Tibial artery (tissue), 4 donors: Measurements from ENCODE around the gene RNF183.

Source experiments
- DNase-seq, 2 donors: peaks; one replicate each; pipeline ENCODE4 v3.0.0-alpha.2; 2019
- H3K27ac ChIP-seq, 2 donors: fragments of 200-600 bp; sonication (generic) in 1 of 2; 1 replicate in 1 of 2; 2 replicates in 1 of 2; pipeline ENCODE4 v1.5.1; 2018 to 2019; ENCODE audit warnings: mild to moderate bottlenecking in 1 of 2
- H3K27me3 ChIP-seq, 2 donors: fragments of 200-600 bp; sonication (generic) in 1 of 2; one replicate each; pipeline versions ENCODE4 v1.5.1 to v1.6.0; 2016 to 2019
- H3K36me3 ChIP-seq, 3 donors: fragments of 200-600 bp; sonication (generic) in 2 of 3; one replicate each; pipeline ENCODE4 v1.5.1; 2016 to 2019; ENCODE audit warnings: mild to moderate bottlenecking in 2 of 3
- H3K4me1 ChIP-seq, 4 donors: fragments of 200-600 bp; sonication (generic) in 2 of 4; 1 replicate in 3 of 4; 2 replicates in 1 of 4; pipeline ENCODE4 v1.5.1; 2016 to 2019
- H3K4me3 ChIP-seq, 2 donors: fragments of 200-600 bp; sonication (generic) in 1 of 2; 1 replicate in 1 of 2; 2 replicates in 1 of 2; pipeline ENCODE4 v1.5.1; 2018 to 2019; ENCODE audit warnings: mild to moderate bottlenecking in 2 of 2
- H3K9me3 ChIP-seq, 3 donors: fragments of 200-600 bp; sonication (generic) in 1 of 3; one replicate each; pipeline ENCODE4 v1.5.1; 2016 to 2019
- CTCF ChIP-seq, 2 experiments: fragments of 200-600 bp in 1 of 2; fragments of 450-650 bp in 1 of 2; IDR thresholded peaks; one replicate each; pipeline ENCODE4 v1.5.1; 2017 to 2019; ENCODE audit warnings: antibody characterized with exemption in 2 of 2, mild to moderate bottlenecking in 1 of 2, moderate library complexity in 1 of 2
- intact Hi-C: fragments of 100-400 bp; cut with DNase I; formaldehyde crosslinking; loops from one replicate; pipeline ENCODE4 v1.15.0; 2023; ENCODE audit warnings: low total_unique reads

Gene RNF183

GRCh38 chr9:113266174-113266573 is 37.0 kb downstream of the RNF183 start:
- no peak for TF ChIP-seq CTCF (IDR thresholded peaks at IDR 0.05)
- no peaks in the 10 kb centered on the region for H3K27me3 ChIP-seq
- intact Hi-C loops = no loop called here
- H3K4me1 ChIP-seq = no peaks in the 10 kb centered on the region
- no peak overlapping the region for H3K27ac ChIP-seq
- H3K9me3 ChIP-seq = no peaks in the 10 kb centered on the region
- H3K4me3 ChIP-seq = no peak overlapping the region
- no peak for DNase-seq
- H3K36me3 ChIP-seq = peaks cover 42 to 63% (median 48%) of the 10 kb centered on the region in 3 donors

GRCh38 chr9:113261917-113262671 is 41.1 kb downstream of the RNF183 start:
- no peak for TF ChIP-seq CTCF (IDR thresholded peaks at IDR 0.05)
- Histone ChIP-seq H3K4me1 (no peaks in the 10 kb centered on the region), H3K36me3 (peaks cover 28 to 53% (median 36%) of the 10 kb centered on the region in 3 donors), H3K27me3 (no peaks in the 10 kb centered on the region), H3K9me3 (no peaks in the 10 kb centered on the region), H3K4me3 (no peak overlapping the region), H3K27ac (no peak overlapping the region)
- no peak for DNase-seq
- intact Hi-C loops = no loop called here

GRCh38 chr9:113258282-113258681 is 44.9 kb downstream of the RNF183 start:
- H3K27me3 ChIP-seq = no peaks in the 10 kb centered on the region
- no peak overlapping the region for H3K4me3 ChIP-seq
- no peaks in the 10 kb centered on the region for H3K4me1 ChIP-seq
- no peaks in the 10 kb centered on the region for H3K9me3 ChIP-seq
- no peak overlapping the region for H3K27ac ChIP-seq
- DNase-seq = no peak
- intact Hi-C loops = no loop called here
- peaks cover 21 to 42% (median 40%) of the 10 kb centered on the region in 3 donors for H3K36me3 ChIP-seq
- no peak for TF ChIP-seq CTCF (IDR thresholded peaks at IDR 0.05)

- Histone ChIP-seq H3K4me3 (no peak overlapping the region), H3K4me1 (no peaks in the 10 kb centered on the region), H3K27ac (no peak overlapping the region), H3K27me3 (no peaks in the 10 kb centered on the region), H3K9me3 (no peaks in the 10 kb centered on the region), H3K36me3 (peaks cover 21 to 42% (median 40%) of the 10 kb centered on the region in 3 donors)
- DNase-seq = no peak
- no peak for TF ChIP-seq CTCF (IDR thresholded peaks at IDR 0.05)
- intact Hi-C loops = no loop called here
These were observed 45.3 kb downstream of the RNF183 start for GRCh38 chr9:113257863-113258262.

- intact Hi-C loops = no loop called here
- H3K9me3 ChIP-seq = no peaks in the 10 kb centered on the region
- H3K4me1 ChIP-seq = no peaks in the 10 kb centered on the region
- no peaks in the 10 kb centered on the region for H3K27me3 ChIP-seq
- TF ChIP-seq CTCF (IDR thresholded peaks at IDR 0.05) = no peak
- H3K4me3 ChIP-seq = no peak overlapping the region
- H3K36me3 ChIP-seq = peaks cover 7 to 34% (median 28%) of the 10 kb centered on the region in 3 donors
- H3K27ac ChIP-seq = no peak overlapping the region
- DNase-seq = no peak
These were observed 47.7 kb downstream of the RNF183 start for GRCh38 chr9:113255438-113255837.
